H1 (cell line): ENCODE data around the gene YLPM1. TPM values are rescaled to one million over a fixed set of nuclear protein-coding genes. Genes with fewer than 3 reads are reported as not detected.

Source experiments
- CTCF ChIA-PET: fragments of 300-600 bp; sonication (Branson Sonifier 250); formaldehyde crosslinking; loops from one replicate; lab custom pipeline; 2021; ENCODE audit not compliant: partially characterized antibody; lab: Charles Lee
- POLR2A ChIA-PET: fragments of 300-600 bp; sonication (Branson Sonifier 250); formaldehyde crosslinking; loops from one replicate; lab custom pipeline; 2021; ENCODE audit warnings: inconsistent platforms; ENCODE audit not compliant: partially characterized antibody; lab: Charles Lee
- DNase-seq, 2 experiments: peaks; one replicate each; pipeline versions ENCODE4 v3.0.0 to v3.0.0-alpha.2; 2010 to 2022; ENCODE audit warnings: low spot score in 2 of 2, low read depth in 1 of 2, mixed read lengths in 1 of 2
- FAIRE-seq: peaks from 2 replicates; lab custom pipeline; 2011; peaks lifted over from hg19 to GRCh38; lab: Jason Lieb, UNC
- H2AFZ ChIP-seq: 2 replicates; pipeline ENCODE4 v1.8.1; 2012; ENCODE audit warnings: low read length, inconsistent platforms
- H2AK5ac ChIP-seq: 2 replicates; pipeline ENCODE4 v1.6.1; 2013; ENCODE audit warnings: low read depth, low read length
- H2BK120ac ChIP-seq: replicated peaks from 2 replicates; pipeline ENCODE3; 2013; ENCODE audit warnings: low read depth, low read length, inconsistent platforms
- H2BK12ac ChIP-seq: 2 replicates; pipeline ENCODE4 v1.6.1; 2013; ENCODE audit warnings: low read depth, low read length
- H2BK15ac ChIP-seq: 2 replicates; pipeline ENCODE4 v1.6.1; 2013; ENCODE audit warnings: low read length
- H2BK20ac ChIP-seq: 2 replicates; pipeline ENCODE4 v1.6.1; 2013; ENCODE audit warnings: low read length
- H2BK5ac ChIP-seq: 2 replicates; pipeline ENCODE4 v1.6.1; 2013; ENCODE audit warnings: low read depth, low read length
- H3K14ac ChIP-seq: 2 replicates; pipeline ENCODE4 v1.6.1; 2013; ENCODE audit warnings: inconsistent platforms; ENCODE audit not compliant: insufficient read length
- H3K18ac ChIP-seq: 2 replicates; pipeline ENCODE4 v1.6.1; 2013; ENCODE audit warnings: low read length; ENCODE audit errors: extremely low read depth
- H3K23ac ChIP-seq: 2 replicates; pipeline ENCODE4 v1.6.1; 2013; ENCODE audit warnings: inconsistent platforms; ENCODE audit not compliant: insufficient read length
- H3K23me2 ChIP-seq: 2 replicates; pipeline ENCODE4 v1.6.1; 2013; ENCODE audit warnings: low read depth, low read length
- H3K27ac ChIP-seq: 2 replicates; pipeline ENCODE4 v1.6.1; 2011; ENCODE audit warnings: low read depth, low read length, inconsistent platforms
- H3K27me3 ChIP-seq, 4 experiments: replicated peaks in 1 of 4; 1 replicate in 1 of 4; 2 replicates in 3 of 4; pipeline versions ENCODE4 v1.6.1 to v1.8.1; 2011 to 2013; ENCODE audit warnings: low read length in 3 of 4, mild to moderate bottlenecking in 3 of 4, inconsistent platforms in 2 of 4, mixed read lengths in 2 of 4, moderate library complexity in 1 of 4; ENCODE audit not compliant: control insufficient read depth in 3 of 4, insufficient read depth in 3 of 4; ENCODE audit errors: extremely low read depth in 1 of 4
- H3K36me3 ChIP-seq, 4 experiments: 2 replicates each; pipeline versions ENCODE4 v1.6.1 to v1.8.1; 2011 to 2013; ENCODE audit warnings: mild to moderate bottlenecking in 4 of 4, low read length in 3 of 4, moderate library complexity in 2 of 4, control low read depth in 1 of 4, inconsistent platforms in 1 of 4; ENCODE audit not compliant: insufficient read depth in 4 of 4, control insufficient read depth in 2 of 4
- H3K4ac ChIP-seq: replicated peaks from 2 replicates; pipeline ENCODE3; 2013; ENCODE audit warnings: low read length, low read depth, mixed read lengths, inconsistent platforms; ENCODE audit not compliant: insufficient read length
- H3K4me1 ChIP-seq, 4 experiments: replicated peaks in 1 of 4; 1 replicate in 1 of 4; 2 replicates in 3 of 4; pipeline versions ENCODE4 v1.6.1 to v1.8.1; 2011 to 2013; ENCODE audit warnings: low read length in 3 of 4, inconsistent platforms in 2 of 4, mixed read lengths in 1 of 4; ENCODE audit not compliant: insufficient read depth in 4 of 4, control insufficient read depth in 3 of 4
- H3K4me2 ChIP-seq, 2 experiments: 2 replicates each; pipeline versions ENCODE4 v1.6.1 to v1.8.1; 2011 to 2013; ENCODE audit warnings: low read depth in 2 of 2, low read length in 2 of 2, control low read depth in 1 of 2, inconsistent platforms in 1 of 2, mild to moderate bottlenecking in 1 of 2; ENCODE audit not compliant: insufficient read depth in 1 of 2
- H3K4me3 ChIP-seq, 4 experiments: fragments of 200-600, 300-600 bp in 1 of 4; sonication (generic), shearing (Covaris generic), sonication (Bioruptor Twin) in 1 of 4; 2 replicates each; pipeline versions ENCODE4 v1.5.1 to v1.8.1; 2011 to 2016; ENCODE audit warnings: low read length in 4 of 4, low read depth in 3 of 4, control low read depth in 2 of 4, inconsistent platforms in 2 of 4, mild to moderate bottlenecking in 2 of 4, mixed read lengths in 1 of 4, moderate library complexity in 1 of 4; ENCODE audit not compliant: insufficient read depth in 2 of 4; ENCODE audit errors: extremely low read depth in 1 of 4
- H3K56ac ChIP-seq: replicated peaks from 2 replicates; pipeline ENCODE3; 2013; ENCODE audit warnings: low read depth, mild to moderate bottlenecking, mixed read lengths, low read length, inconsistent platforms; ENCODE audit not compliant: insufficient read length
- H3K79me1 ChIP-seq: 2 replicates; pipeline ENCODE4 v1.6.1; 2013; ENCODE audit warnings: low read depth, low read length, control low read depth
- H3K79me2 ChIP-seq, 2 experiments: 2 replicates each; pipeline versions ENCODE4 v1.6.1 to v1.8.1; 2012 to 2013; ENCODE audit warnings: low read length in 2 of 2, mild to moderate bottlenecking in 2 of 2, inconsistent platforms in 1 of 2; ENCODE audit not compliant: insufficient read depth in 2 of 2, control insufficient read depth in 1 of 2
- H3K9ac ChIP-seq, 4 experiments: replicated peaks in 1 of 4; 1 replicate in 1 of 4; 2 replicates in 3 of 4; pipeline versions ENCODE4 v1.6.1 to v1.8.1; 2011 to 2013; ENCODE audit warnings: low read depth in 3 of 4, low read length in 3 of 4, control low read depth in 2 of 4, mild to moderate bottlenecking in 2 of 4, moderate library complexity in 2 of 4, inconsistent platforms in 1 of 4; ENCODE audit errors: extremely low read depth in 1 of 4
- H3K9me3 ChIP-seq, 2 experiments: 2 replicates each; pipeline versions ENCODE4 v1.6.1 to v1.8.1; 2012 to 2013; ENCODE audit warnings: mild to moderate bottlenecking in 2 of 2, moderate library complexity in 2 of 2, control low read depth in 1 of 2, inconsistent platforms in 1 of 2, low read depth in 1 of 2, low read length in 1 of 2, mixed read lengths in 1 of 2; ENCODE audit not compliant: insufficient read depth in 2 of 2
- H4K20me1 ChIP-seq, 2 experiments: replicated peaks in 1 of 2; 2 replicates each; pipeline versions ENCODE3 to v1.8.1; 2011 to 2013; ENCODE audit warnings: inconsistent platforms in 2 of 2, low read length in 2 of 2, mild to moderate bottlenecking in 1 of 2; ENCODE audit not compliant: insufficient read depth in 2 of 2, control insufficient read depth in 1 of 2
- H4K5ac ChIP-seq: 2 replicates; pipeline ENCODE4 v1.6.1; 2013; ENCODE audit warnings: low read length, low read depth, mixed read lengths, inconsistent platforms; ENCODE audit not compliant: insufficient read length
- H4K8ac ChIP-seq: 2 replicates; pipeline ENCODE4 v1.8.0; 2013; ENCODE audit warnings: mild to moderate bottlenecking, moderate library complexity, low read length, inconsistent platforms; ENCODE audit not compliant: insufficient read depth; ENCODE audit errors: extremely low read depth
- H4K91ac ChIP-seq: replicated peaks from 2 replicates; pipeline ENCODE3; 2013; ENCODE audit warnings: low read length, mixed read lengths, inconsistent platforms; ENCODE audit not compliant: insufficient read length
- SIN3A ChIP-seq, 2 experiments: IDR thresholded peaks in 1 of 2; conservative IDR thresholded peaks in 1 of 2; 2 replicates each; pipeline ENCODE4 v1.6.1; 2011 to 2012; ENCODE audit warnings: low read length in 2 of 2, improper control_type of control experiment in 1 of 2, low read depth in 1 of 2, mild to moderate bottlenecking in 1 of 2
- WGBS, 2 experiments: shearing (Covaris generic) in 1 of 2; methylation state at CpG; one replicate each; pipeline versions ENCODE4 v1.1.6 to v1.1.7; 2013 to 2015; ENCODE audit warnings: low lambda C conversion rate in 2 of 2, mixed read lengths in 2 of 2, inconsistent platforms in 1 of 2, low coverage in 1 of 2, missing lambda C conversion rate in 1 of 2; ENCODE audit not compliant: insufficient replicate concordance in 2 of 2, insufficient coverage in 1 of 2, insufficient read length in 1 of 2; ENCODE audit errors: extremely low coverage in 1 of 2, missing lambda C conversion rate in 1 of 2; 5-methylcytosine and 5-hydroxymethylcytosine counted together
- polyA plus RNA-seq, 7 experiments: library from polyadenylated mRNA; depleted of rRNA in 3 of 7; stranded (reverse) in 5 of 7; unstranded in 2 of 7; fragments of >200 nt in 5 of 7; fragments of 200-250 nt in 2 of 7; gene quantifications; 1 replicate in 5 of 7; 2 replicates in 1 of 7; 4 replicates in 1 of 7; pipeline versions ENCODE4 v1.2.1 to v1.2.3, GENCODE V29; 2011 to 2013; ENCODE audit warnings: missing spikeins in 2 of 7, mixed read lengths in 2 of 7
- total RNA-seq: library from RNA; stranded (reverse); fragmentation: NEBNext Ultra II Directional; extraction: Animal tissue kit (Norgen Biotek cat#: 25700); gene quantifications from 2 replicates; pipeline ENCODE4 v1.2.1, GENCODE V29; 2021

Gene YLPM1
- total and polyA plus RNA-seq, 2 of the 8 experiments (the other 6 are each of a cell fraction or from before 2014, with no cell fraction given) = 13.5 to 71.7 TPM

GRCh38 chr14:74853581-74853980, 90.5 kb downstream of the YLPM1 start:
- no peaks in the 10 kb centered on the region for H3K4me1 ChIP-seq
- H3K4me2 ChIP-seq = no peak overlapping the region
- H2AK5ac ChIP-seq = no peak overlapping the region
- POLR2A ChIA-PET = interaction anchor here (1.2 to 1.5 kb wide), 3 partner anchors 10 to 56 kb away, joined by 3 to 4 read pairs (median 3); no protein-coding TSS in a partner anchor
- CTCF ChIA-PET = interaction anchor here (1.1 to 18.3 kb wide), 6 partner anchors 8 to 101 kb away, joined by 3 to 509 read pairs (median 4); partner anchors contain the start of genes DLST and PROX2
- FAIRE-seq = no peak
- no peak overlapping the region for H3K4me3 ChIP-seq
- no peak overlapping the region for H4K5ac ChIP-seq
- H2AFZ ChIP-seq = no peak overlapping the region
- H2BK5ac ChIP-seq = no peak overlapping the region
- no peaks in the 10 kb centered on the region for H3K79me2 ChIP-seq
- no peaks in the 10 kb centered on the region for H3K9me3 ChIP-seq
- H2BK20ac ChIP-seq = no peak overlapping the region
- H4K20me1 ChIP-seq = no peaks in the 10 kb centered on the region
- no peak overlapping the region for H4K91ac ChIP-seq
- TF ChIP-seq SIN3A (conservative IDR thresholded peaks at IDR 0.05 in 1 of 2, IDR thresholded peaks at IDR 0.05 in 1 of 2; ENCODE audit: low read depth in 1 of 2, low read length in 2 of 2) = no peak
- TF ChIP-seq, all 59 proteins: peak for 0
- Histone ChIP-seq H3K4ac (no peak overlapping the region), H2BK12ac (no peak overlapping the region), H3K79me1 (no peaks in the 10 kb centered on the region), H3K23ac (no peak overlapping the region), H3K23me2 (no peaks in the 10 kb centered on the region; the same call in 1 of the 2 replicates), H4K8ac (no peak overlapping the region), H3K36me3 (no peaks in the 10 kb centered on the region), H2BK120ac (no peak overlapping the region), H3K18ac (no peak overlapping the region), H2BK15ac (no peak overlapping the region), H3K27ac (no peak overlapping the region), H3K9ac (no peak overlapping the region), H3K27me3 (no peaks in the 10 kb centered on the region), H3K14ac (no peak overlapping the region), H3K56ac (no peak overlapping the region)
- no peak for DNase-seq
- WGBS, 2 experiments = 98% methylated on average over 4 of the region's 4 CpGs; no CpG with 5 or more reads in 1 of the 2 experiments
